Measurements from ENCODE around the gene CFAP299.

DNA sequence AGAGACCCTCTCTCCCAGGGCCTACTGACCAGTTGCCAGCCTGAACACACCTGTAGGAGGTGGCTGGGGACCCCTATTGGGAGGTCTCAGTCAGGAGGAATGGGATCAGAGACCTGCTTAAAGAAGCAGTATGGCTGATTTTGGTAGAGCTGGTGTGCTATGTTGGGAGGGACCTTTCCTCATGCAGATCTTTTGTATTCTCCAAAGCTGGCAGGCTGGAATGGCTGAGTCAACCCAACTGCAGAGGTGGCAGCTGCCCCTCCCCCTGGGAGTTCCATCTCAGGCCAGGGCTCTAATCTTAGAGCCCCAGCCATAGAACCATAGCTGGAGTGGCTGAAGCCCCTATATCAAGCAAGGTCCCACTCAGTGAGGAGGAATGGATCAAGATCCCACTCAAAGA lies 415.7 kb downstream of the CFAP299 start:
- TF ChIP-seq, protein P1, sequence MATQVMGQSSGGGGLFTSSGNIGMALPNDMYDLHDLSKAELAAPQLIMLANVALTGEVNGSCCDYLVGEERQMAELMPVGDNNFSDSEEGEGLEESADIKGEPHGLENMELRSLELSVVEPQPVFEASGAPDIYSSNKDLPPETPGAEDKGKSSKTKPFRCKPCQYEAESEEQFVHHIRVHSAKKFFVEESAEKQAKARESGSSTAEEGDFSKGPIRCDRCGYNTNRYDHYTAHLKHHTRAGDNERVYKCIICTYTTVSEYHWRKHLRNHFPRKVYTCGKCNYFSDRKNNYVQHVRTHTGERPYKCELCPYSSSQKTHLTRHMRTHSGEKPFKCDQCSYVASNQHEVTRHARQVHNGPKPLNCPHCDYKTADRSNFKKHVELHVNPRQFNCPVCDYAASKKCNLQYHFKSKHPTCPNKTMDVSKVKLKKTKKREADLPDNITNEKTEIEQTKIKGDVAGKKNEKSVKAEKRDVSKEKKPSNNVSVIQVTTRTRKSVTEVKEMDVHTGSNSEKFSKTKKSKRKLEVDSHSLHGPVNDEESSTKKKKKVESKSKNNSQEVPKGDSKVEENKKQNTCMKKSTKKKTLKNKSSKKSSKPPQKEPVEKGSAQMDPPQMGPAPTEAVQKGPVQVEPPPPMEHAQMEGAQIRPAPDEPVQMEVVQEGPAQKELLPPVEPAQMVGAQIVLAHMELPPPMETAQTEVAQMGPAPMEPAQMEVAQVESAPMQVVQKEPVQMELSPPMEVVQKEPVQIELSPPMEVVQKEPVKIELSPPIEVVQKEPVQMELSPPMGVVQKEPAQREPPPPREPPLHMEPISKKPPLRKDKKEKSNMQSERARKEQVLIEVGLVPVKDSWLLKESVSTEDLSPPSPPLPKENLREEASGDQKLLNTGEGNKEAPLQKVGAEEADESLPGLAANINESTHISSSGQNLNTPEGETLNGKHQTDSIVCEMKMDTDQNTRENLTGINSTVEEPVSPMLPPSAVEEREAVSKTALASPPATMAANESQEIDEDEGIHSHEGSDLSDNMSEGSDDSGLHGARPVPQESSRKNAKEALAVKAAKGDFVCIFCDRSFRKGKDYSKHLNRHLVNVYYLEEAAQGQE (IDR thresholded peaks at IDR 0.05; ENCODE audit: low read depth) = no peak
- no peak for TF ChIP-seq RAD21 (IDR thresholded peaks at IDR 0.05; ENCODE audit: low read depth)
- TF ChIP-seq EGR1 (IDR thresholded peaks at IDR 0.05) = no peak
- no peak for TF ChIP-seq YY1 (IDR thresholded peaks at IDR 0.05; ENCODE audit: low read depth)
- TF ChIP-seq, protein P2, sequence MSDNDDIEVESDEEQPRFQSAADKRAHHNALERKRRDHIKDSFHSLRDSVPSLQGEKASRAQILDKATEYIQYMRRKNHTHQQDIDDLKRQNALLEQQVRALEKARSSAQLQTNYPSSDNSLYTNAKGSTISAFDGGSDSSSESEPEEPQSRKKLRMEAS (IDR thresholded peaks at IDR 0.05) = no peak
- TF ChIP-seq ZBTB7A (IDR thresholded peaks at IDR 0.05; ENCODE audit: low read depth) = no peak
- TF ChIP-seq TCF12 (IDR thresholded peaks at IDR 0.05; ENCODE audit: low read depth) = no peak

Measured in Ishikawa (cell line).